Esophagus squamous epithelium (tissue), 4 donors: ENCODE data around the gene NPAS2.

Experiments
- POLR2A ChIP-seq, 4 donors: fragments of 450-650 bp; IDR thresholded peaks; one replicate each; pipeline ENCODE4 v1.6.1; 2017; ENCODE audit warnings: antibody characterized with exemption in 4 of 4, mild to moderate bottlenecking in 4 of 4, moderate library complexity in 3 of 4
- TF ChIP-seq, protein P1 (sequence below), 6 experiments: fragments of 450-650 bp in 4 of 6; fragments of 200-600 bp in 2 of 6; sonication (generic) in 2 of 6; IDR thresholded peaks; one replicate each; pipeline ENCODE4 v1.5.1; 2016 to 2019; ENCODE audit warnings: antibody characterized with exemption in 6 of 6, mild to moderate bottlenecking in 4 of 6, moderate library complexity in 4 of 6

DNA sequence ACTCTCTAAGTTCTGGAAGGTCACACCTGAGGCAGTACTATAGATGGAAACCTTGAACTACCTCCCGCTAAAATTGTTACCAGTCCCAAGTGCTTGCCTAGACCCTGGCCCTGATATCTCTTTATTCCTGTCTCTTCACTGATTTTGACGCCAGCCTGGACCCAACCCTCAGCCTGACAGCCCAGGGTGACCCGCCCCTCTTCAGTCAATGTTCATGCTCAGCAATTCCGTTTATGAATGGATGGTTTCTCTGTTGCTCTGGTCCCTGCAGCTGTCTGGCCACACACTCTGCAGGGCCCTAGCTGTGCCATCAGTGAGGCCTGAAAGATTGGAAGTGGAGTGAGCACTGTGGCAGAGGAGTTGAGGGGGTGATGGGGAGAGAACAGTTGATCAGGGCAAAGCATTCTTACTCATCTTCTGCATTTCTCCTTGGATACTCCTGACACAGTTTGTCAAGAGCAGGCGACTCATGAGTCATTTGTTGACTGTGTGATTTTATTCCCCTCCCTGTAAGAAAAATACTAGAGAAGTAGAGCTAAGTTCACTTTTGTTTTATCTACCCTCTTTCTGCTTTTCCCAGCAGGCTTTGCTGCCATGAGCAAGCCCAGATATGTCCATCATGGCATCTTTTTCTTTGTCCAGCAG is 46.0 kb downstream of the NPAS2 start:
- TF ChIP-seq POLR2A (IDR thresholded peaks at IDR 0.05): no peak
- TF ChIP-seq, protein P1, sequence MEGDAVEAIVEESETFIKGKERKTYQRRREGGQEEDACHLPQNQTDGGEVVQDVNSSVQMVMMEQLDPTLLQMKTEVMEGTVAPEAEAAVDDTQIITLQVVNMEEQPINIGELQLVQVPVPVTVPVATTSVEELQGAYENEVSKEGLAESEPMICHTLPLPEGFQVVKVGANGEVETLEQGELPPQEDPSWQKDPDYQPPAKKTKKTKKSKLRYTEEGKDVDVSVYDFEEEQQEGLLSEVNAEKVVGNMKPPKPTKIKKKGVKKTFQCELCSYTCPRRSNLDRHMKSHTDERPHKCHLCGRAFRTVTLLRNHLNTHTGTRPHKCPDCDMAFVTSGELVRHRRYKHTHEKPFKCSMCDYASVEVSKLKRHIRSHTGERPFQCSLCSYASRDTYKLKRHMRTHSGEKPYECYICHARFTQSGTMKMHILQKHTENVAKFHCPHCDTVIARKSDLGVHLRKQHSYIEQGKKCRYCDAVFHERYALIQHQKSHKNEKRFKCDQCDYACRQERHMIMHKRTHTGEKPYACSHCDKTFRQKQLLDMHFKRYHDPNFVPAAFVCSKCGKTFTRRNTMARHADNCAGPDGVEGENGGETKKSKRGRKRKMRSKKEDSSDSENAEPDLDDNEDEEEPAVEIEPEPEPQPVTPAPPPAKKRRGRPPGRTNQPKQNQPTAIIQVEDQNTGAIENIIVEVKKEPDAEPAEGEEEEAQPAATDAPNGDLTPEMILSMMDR (IDR thresholded peaks at IDR 0.05): no peak
